G401.6 (cell line): ENCODE results near the gene ANO1.

ENCODE experiments used
- FAIRE-seq: peaks from 2 replicates; lab custom pipeline; 2012; peaks lifted over from hg19 to GRCh38; lab: Jason Lieb, UNC

ANO1 gene

DNA sequence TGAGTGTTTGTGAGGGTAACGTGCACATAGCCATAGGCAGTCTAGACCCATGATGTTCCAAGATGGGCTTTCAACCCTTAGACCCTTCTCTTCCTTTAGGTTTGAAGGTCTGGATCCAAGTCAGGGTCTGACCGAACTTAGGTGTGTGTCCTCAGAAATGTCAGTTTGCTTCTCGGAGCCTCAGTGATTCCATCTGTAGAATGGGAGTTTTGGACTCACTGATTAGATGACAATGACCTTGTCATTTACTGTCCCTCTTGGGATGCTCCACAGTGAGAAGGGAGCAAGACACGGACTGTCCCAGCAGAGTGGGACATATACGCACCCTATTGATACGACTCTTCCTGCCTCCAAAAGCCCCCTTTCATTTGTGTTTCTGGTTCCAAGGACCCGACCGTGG, 37.7 kb downstream of the ANO1 start:
- no peak for FAIRE-seq

- no peak for FAIRE-seq
Measured at GRCh38 chr11:70116386-70117065, 38.4 kb downstream of the ANO1 start.

GRCh38 chr11:70117567-70118145, 39.5 kb downstream of the ANO1 start:
- no peak for FAIRE-seq

GRCh38 chr11:70118642-70119041, 40.5 kb downstream of the ANO1 start:
- FAIRE-seq: no peak

DNA sequence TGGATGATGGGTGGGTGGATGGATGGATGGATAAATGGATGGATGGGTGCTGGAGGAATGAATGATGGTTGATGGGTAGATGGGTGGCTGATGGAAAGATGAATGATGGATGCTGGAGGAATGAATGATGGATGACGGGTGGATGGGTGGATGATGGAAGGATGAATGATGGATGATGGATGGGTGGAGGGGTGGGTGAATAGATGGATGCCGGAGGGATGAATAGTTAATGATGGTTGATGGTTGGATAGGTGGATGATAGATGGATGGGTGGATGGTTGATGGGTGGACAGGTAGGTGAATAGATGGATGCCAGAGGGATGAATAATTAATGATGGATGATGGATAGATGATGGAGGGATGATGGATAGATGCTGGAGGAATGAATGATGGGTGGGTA, 41.4 kb downstream of the ANO1 start:
- no peak for FAIRE-seq

- no peak for FAIRE-seq
Measured at GRCh38 chr11:70120674-70121073, 42.6 kb downstream of the ANO1 start.

DNA sequence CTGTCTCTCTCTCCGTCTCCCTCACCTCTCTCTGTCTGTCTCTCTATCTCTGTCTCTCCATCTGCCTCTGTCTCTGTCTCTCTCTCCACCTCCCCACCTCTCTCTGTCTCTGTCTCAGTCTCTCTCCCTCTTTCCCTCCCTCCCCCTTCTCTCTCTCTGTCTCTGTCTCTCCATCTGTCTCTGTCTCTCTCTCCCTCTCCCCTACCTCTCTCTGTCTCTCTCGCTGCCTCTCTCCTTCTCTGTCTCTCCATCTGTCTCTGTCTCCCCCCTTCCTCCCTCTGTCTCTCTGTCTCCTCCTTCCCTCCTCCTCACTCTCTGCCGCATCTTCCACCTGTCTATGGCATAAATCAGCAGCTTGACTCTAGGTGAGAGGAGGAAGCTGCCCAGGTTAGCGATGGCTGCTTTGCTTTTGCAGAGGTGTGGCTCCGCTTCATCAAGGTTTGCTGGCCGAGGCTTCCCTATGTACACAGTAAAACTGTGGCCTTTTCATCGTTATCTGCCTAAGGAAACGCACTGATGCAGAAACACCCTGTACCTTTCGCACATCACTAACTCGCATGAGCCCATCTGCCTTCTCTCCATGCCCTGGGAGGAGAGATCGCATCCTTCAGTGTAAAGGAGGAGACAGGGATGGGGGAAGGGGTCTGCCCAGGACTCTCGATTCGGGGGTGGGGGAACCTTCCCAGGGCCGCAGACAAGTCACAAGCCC, 44.5 kb downstream of the ANO1 start:
- no peak for FAIRE-seq

DNA sequence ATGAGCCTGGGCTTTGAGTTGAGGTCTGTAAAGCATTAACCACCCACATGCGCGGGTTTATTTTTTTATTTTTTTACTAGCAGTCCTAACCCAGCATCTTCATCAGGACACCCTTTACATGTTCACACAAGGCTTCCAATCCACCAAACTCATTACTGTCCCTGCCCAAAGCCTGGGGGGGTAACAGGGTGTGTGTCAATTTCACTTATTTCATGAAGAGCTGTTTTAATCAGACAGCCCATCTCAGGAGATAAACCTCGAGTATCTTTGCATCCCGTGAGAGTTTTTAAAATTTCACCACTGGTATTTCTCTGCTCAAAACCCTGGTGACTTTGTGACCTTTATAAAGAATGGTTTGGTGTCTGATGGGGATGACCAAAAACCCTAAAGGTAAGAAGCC, 45.6 kb downstream of the ANO1 start:
- no peak for FAIRE-seq

GRCh38 chr11:70124321-70125000, 46.3 kb downstream of the ANO1 start:
- no peak for FAIRE-seq

GRCh38 chr11:70126494-70126893, 48.4 kb downstream of the ANO1 start:
- no peak for FAIRE-seq

GRCh38 chr11:70127653-70128434, 49.7 kb downstream of the ANO1 start:
- no peak for FAIRE-seq

- no peak for FAIRE-seq
Measured at GRCh38 chr11:70128435-70128906, 50.4 kb downstream of the ANO1 start.

- FAIRE-seq: no peak
Measured at GRCh38 chr11:70129051-70129592, 51.0 kb downstream of the ANO1 start.

GRCh38 chr11:70130636-70131035, 52.5 kb downstream of the ANO1 start:
- FAIRE-seq: no peak

DNA sequence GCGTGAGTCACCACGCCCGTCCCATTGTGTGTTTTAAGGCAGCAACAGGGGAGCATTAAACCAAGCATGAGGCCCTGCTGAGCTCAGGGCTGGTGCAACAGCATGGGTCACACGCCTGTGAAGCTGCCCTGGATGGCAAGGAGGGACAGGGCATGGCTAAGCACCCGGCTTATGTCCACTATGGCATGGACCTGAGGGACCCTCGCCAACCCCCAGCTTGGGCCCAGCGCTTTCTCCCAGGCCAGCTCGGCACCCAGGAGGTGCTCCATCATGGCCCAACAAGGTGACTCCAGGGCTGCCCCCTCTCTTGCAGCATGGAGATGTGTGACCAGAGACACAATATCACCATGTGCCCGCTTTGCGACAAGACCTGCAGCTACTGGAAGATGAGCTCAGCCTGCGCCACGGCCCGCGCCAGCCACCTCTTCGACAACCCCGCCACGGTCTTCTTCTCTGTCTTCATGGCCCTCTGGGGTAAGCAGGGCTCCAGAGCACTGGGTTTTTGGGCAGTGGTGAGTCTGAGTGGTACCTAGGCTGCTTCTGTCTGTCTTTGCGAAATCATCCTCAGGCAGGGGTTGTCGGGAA, 53.6 kb downstream of the ANO1 start:
- FAIRE-seq: no peak

- no peak for FAIRE-seq
Measured at GRCh38 chr11:70132641-70133040, 54.5 kb downstream of the ANO1 start.

DNA sequence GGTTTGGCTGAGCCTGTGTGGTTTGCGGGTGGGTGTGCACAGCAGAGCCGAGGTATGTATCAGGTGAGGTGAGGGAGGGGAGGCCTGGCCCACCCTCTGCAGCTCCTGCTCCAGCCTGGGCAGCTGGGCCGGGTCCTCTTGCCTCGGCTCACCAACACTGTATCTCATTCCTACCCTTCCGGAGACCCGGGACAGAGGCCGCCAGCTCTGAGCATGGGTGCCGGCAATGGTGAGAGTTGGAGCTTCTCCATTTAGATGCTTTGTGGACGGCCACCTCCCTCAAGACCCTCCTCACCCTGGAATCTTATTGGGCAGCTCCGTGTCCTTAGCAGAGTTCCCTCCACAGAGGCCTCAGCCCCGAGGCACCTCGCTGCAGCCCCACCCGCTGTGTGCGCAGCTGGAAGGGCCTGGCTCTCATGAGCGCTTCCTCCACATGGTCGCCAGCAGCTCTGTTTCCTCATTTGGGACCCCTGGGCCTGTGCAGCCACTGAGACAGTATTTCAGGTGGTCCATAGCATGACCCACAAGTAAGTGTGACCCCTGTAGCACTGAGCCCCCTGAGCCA, 55.7 kb downstream of the ANO1 start:
- FAIRE-seq: no peak

- FAIRE-seq: no peak
Measured at GRCh38 chr11:70134490-70134889, 56.4 kb downstream of the ANO1 start.

DNA sequence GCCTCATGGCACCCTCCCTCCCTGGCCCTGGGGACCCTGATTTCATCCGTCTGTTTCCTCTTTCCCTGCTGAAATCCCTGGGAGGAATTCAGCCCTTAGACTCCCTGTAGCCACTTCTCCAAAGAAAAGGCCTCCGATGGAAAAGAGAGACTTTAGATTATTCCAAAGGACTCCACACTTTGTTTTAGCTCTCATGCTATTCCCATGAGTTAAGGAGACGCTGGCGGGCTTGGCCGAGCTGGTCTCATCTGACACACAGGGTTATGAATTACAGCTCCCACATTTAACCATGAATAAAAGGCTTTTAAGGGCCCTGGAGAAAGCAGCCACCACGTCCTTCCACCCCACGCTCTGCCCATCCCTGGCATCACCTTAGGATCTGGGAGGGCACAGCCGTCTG, 57.0 kb downstream of the ANO1 start:
- no peak for FAIRE-seq

- no peak for FAIRE-seq
Measured at GRCh38 chr11:70135625-70136059, 57.5 kb downstream of the ANO1 start.

DNA sequence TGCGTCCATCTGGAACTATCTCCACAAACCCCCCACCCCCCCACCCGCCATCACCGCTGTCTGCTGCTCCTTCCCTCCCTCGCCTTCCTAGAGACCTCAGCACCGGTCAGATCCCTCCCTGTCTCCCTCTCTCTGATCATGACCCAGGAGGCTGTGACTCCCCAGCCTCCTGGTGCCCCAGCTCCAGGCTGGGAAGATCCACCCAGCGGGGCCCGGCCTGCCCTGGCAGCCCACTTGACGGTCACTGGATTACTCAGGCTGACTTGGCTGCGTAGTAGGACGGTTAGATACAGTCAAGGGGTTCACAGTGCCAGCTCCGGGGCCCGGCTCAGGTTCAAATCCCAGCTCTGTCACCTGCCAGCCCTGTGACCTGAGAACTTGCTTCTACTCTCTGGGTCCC, 59.3 kb downstream of the ANO1 start:
- FAIRE-seq: no peak
